HCT116 (cell line): ENCODE results near the gene MAEA. TPM values are rescaled to one million over a fixed set of nuclear protein-coding genes. Genes with fewer than 3 reads are reported as not detected.

Source experiments
- ATAC-seq: fragments of 200-7000 bp; cut with Tn5 transposase; 2 replicates; pipeline ENCODE4 v1.9.1; 2020; ENCODE audit warnings: mild to moderate bottlenecking, moderate library complexity
- BruUV-seq: library from RNA; stranded (reverse); fragments of 400-500 nt; replicated peaks from 2 replicates; lab custom pipeline; 2021; lab: Mats Ljungman, UMichigan
- CTCF ChIA-PET: fragments of 300-600 bp; sonication (Branson Sonifier 250); formaldehyde crosslinking; loops from one replicate; lab custom pipeline; 2021; ENCODE audit warnings: antibody characterized with exemption; lab: Charles Lee
- POLR2A ChIA-PET: fragments of 300-600, 350-600 bp; sonication (Branson Sonifier 250); formaldehyde crosslinking; loops from one replicate; lab custom pipeline; 2021; ENCODE audit warnings: antibody characterized with exemption; lab: Charles Lee
- RAD21 ChIA-PET, 2 experiments: fragments of 300-600 bp; sonication (Branson Sonifier 250); formaldehyde crosslinking; loops; one replicate each; lab custom pipeline; 2023; ENCODE audit warnings: low total read pairs in 2 of 2; ENCODE audit not compliant: uncharacterized antibody in 2 of 2, unreplicated experiment in 2 of 2, low non-redundant PET in 1 of 2; lab: Charles Lee
- DNase-seq: peaks from one replicate; pipeline ENCODE4 v3.0.0-alpha.2; 2010; ENCODE audit warnings: low read depth, low spot score
- H2AFZ ChIP-seq: fragments of 200-600 bp; shearing (Covaris generic), sonication (generic); 2 replicates; pipeline ENCODE4 v1.6.1; 2017; ENCODE audit warnings: low read depth, mixed run types, mixed read lengths, antibody characterized with exemption, low read length; ENCODE audit not compliant: poor library complexity, severe bottlenecking
- H3K27ac ChIP-seq: 2 replicates; pipeline ENCODE4 v1.5.1; 2012; ENCODE audit warnings: low read depth, low read length
- H3K27me3 ChIP-seq: fragments of 200-600 bp; sonication (generic); 2 replicates; pipeline ENCODE4 v1.6.1; 2016; ENCODE audit warnings: mixed run types, low read length, mixed read lengths; ENCODE audit not compliant: insufficient read depth
- H3K36me3 ChIP-seq, 2 experiments: fragments of 200-500 bp in 1 of 2; fragments of 200-600 bp in 1 of 2; sonication (Bioruptor generic) in 1 of 2; sonication (generic) in 1 of 2; 2 replicates each; pipeline versions ENCODE4 v1.5.1 to v1.6.1; 2014 to 2016; ENCODE audit warnings: low read length in 2 of 2, inconsistent platforms in 1 of 2, mixed read lengths in 1 of 2, mixed run types in 1 of 2; ENCODE audit not compliant: insufficient read depth in 2 of 2, control insufficient read depth in 1 of 2
- H3K4me1 ChIP-seq, 2 experiments: fragments of 200-600 bp in 1 of 2; sonication (generic) in 1 of 2; 2 replicates each; pipeline versions ENCODE4 v1.5.1 to v1.6.1; 2012 to 2017; ENCODE audit warnings: low read length in 2 of 2, inconsistent platforms in 1 of 2, mild to moderate bottlenecking in 1 of 2, mixed read lengths in 1 of 2, mixed run types in 1 of 2, moderate library complexity in 1 of 2; ENCODE audit not compliant: insufficient read depth in 2 of 2, control insufficient read depth in 1 of 2
- H3K4me2 ChIP-seq: fragments of 200-600 bp; sonication (generic); 2 replicates; pipeline ENCODE4 v1.6.1; 2017; ENCODE audit warnings: mixed run types, low read length, mixed read lengths
- H3K4me3 ChIP-seq, 2 experiments: fragments of 200-600 bp in 1 of 2; sonication (generic) in 1 of 2; replicated peaks in 1 of 2; 2 replicates each; pipeline ENCODE4 v1.5.1; 2011 to 2016; ENCODE audit warnings: low read length in 2 of 2, control low read depth in 1 of 2, low read depth in 1 of 2, mild to moderate bottlenecking in 1 of 2, mixed read lengths in 1 of 2, mixed run types in 1 of 2
- H3K79me2 ChIP-seq: fragments of 200-600 bp; sonication (generic); 2 replicates; pipeline ENCODE4 v1.6.1; 2017; ENCODE audit warnings: mild to moderate bottlenecking, mixed run types, low read length, moderate library complexity, mixed read lengths; ENCODE audit not compliant: insufficient read depth
- H3K9ac ChIP-seq: fragments of 200-600 bp; sonication (generic); 2 replicates; pipeline ENCODE4 v1.6.1; 2016; ENCODE audit warnings: low read length, mixed read lengths
- H3K9me2 ChIP-seq: fragments of 200-600 bp; sonication (generic), shearing (Covaris generic); 2 replicates; pipeline ENCODE4 v1.6.1; 2017; ENCODE audit warnings: mixed run types, mild to moderate bottlenecking, moderate library complexity; ENCODE audit not compliant: insufficient read depth
- H3K9me3 ChIP-seq, 2 experiments: fragments of 200-500 bp in 1 of 2; fragments of 200-600 bp in 1 of 2; sonication (Bioruptor generic) in 1 of 2; sonication (generic) in 1 of 2; 2 replicates each; pipeline ENCODE4 v1.6.1; 2014 to 2017; ENCODE audit warnings: low read length in 2 of 2, mixed read lengths in 2 of 2, inconsistent platforms in 1 of 2, low read depth in 1 of 2, mild to moderate bottlenecking in 1 of 2, mixed run types in 1 of 2, moderate library complexity in 1 of 2; ENCODE audit not compliant: control insufficient read depth in 1 of 2, insufficient read depth in 1 of 2
- H4K20me1 ChIP-seq: fragments of 200-600 bp; sonication (generic), shearing (Covaris generic); 2 replicates; pipeline ENCODE4 v1.6.1; 2017; ENCODE audit warnings: mixed run types, mild to moderate bottlenecking, moderate library complexity; ENCODE audit not compliant: insufficient read depth
- CBX3 ChIP-seq: IDR thresholded peaks from 2 replicates; pipeline ENCODE4 v1.6.1; 2012; ENCODE audit warnings: low read depth
- CEBPB ChIP-seq: IDR thresholded peaks from 2 replicates; pipeline ENCODE4 v1.6.1; 2012; ENCODE audit warnings: low read depth
- EGR1 ChIP-seq: IDR thresholded peaks from 2 replicates; pipeline ENCODE4 v1.6.1; 2012; ENCODE audit warnings: low read depth
- ELF1 ChIP-seq: IDR thresholded peaks from 2 replicates; pipeline ENCODE4 v1.6.1; 2012; ENCODE audit warnings: low read depth, borderline replicate concordance
- EZH2 ChIP-seq: fragments of 200-600 bp; sonication (generic); IDR thresholded peaks from 2 replicates; pipeline ENCODE4 v1.6.1; 2017; ENCODE audit warnings: antibody characterized with exemption, mixed run types
- EZH2phosphoT487 ChIP-seq: fragments of 200-600 bp; IDR thresholded peaks from 2 replicates; pipeline ENCODE4 v1.6.1; 2018; ENCODE audit warnings: antibody characterized with exemption, borderline replicate concordance
- FOSL1 ChIP-seq: IDR thresholded peaks from 2 replicates; pipeline ENCODE4 v1.6.1; 2012; ENCODE audit warnings: low read depth
- JUND ChIP-seq: IDR thresholded peaks from 2 replicates; pipeline ENCODE4 v1.6.1; 2012
- POLR2A ChIP-seq: IDR thresholded peaks from 2 replicates; pipeline ENCODE4 v1.7.0; 2011; ENCODE audit warnings: borderline replicate concordance; ENCODE audit not compliant: insufficient read depth, insufficient read length; ENCODE audit errors: extremely low read depth
- RAD21 ChIP-seq: IDR thresholded peaks from 2 replicates; pipeline ENCODE4 v1.6.1; 2012; ENCODE audit warnings: low read depth, mild to moderate bottlenecking
- SIN3A ChIP-seq: IDR thresholded peaks from 2 replicates; pipeline ENCODE4 v1.6.1; 2012; ENCODE audit warnings: low read depth
- SP1 ChIP-seq: IDR thresholded peaks from 2 replicates; pipeline ENCODE4 v1.6.1; 2012; ENCODE audit warnings: low read depth
- TCF7L2 ChIP-seq: IDR thresholded peaks from 2 replicates; pipeline ENCODE4 v1.7.0; 2011; ENCODE audit warnings: borderline replicate concordance, inconsistent platforms; ENCODE audit not compliant: insufficient read depth, insufficient read length; ENCODE audit errors: extremely low read depth
- YY1 ChIP-seq: IDR thresholded peaks from 2 replicates; pipeline ENCODE4 v1.6.1; 2011; ENCODE audit warnings: low read length, low read depth, moderate library complexity, mild to moderate bottlenecking; ENCODE audit not compliant: insufficient replicate concordance; ENCODE audit errors: extremely low read depth
- ZNF274 ChIP-seq: fragments of 200-500 bp; sonication (Bioruptor generic); IDR thresholded peaks from 2 replicates; pipeline ENCODE4 v1.6.1; 2014; ENCODE audit warnings: mild to moderate bottlenecking, low read depth, low read length, inconsistent platforms
- intact Hi-C: fragments of 100-400 bp; cut with micrococcal nuclease; formaldehyde crosslinking; loops from 2 replicates; pipeline ENCODE4 v1.10.0; 2022
- total RNA-seq: library from RNA; stranded (reverse); gene quantifications from one replicate; pipeline ENCODE4 v1.2.1, GENCODE V29; 2021; ENCODE audit not compliant: unreplicated experiment
- TF ChIP-seq, protein P1 (sequence below): IDR thresholded peaks from 2 replicates; pipeline ENCODE4 v1.6.1; 2012; ENCODE audit warnings: low read depth
- TF ChIP-seq, protein P2 (sequence below): IDR thresholded peaks from 2 replicates; pipeline ENCODE4 v1.6.1; 2011; ENCODE audit warnings: mild to moderate bottlenecking, low read length, moderate library complexity; ENCODE audit not compliant: insufficient replicate concordance; ENCODE audit errors: extremely low read depth

MAEA gene
- total RNA-seq, 1 experiment from 2014 or later = 88.3 TPM

DNA sequence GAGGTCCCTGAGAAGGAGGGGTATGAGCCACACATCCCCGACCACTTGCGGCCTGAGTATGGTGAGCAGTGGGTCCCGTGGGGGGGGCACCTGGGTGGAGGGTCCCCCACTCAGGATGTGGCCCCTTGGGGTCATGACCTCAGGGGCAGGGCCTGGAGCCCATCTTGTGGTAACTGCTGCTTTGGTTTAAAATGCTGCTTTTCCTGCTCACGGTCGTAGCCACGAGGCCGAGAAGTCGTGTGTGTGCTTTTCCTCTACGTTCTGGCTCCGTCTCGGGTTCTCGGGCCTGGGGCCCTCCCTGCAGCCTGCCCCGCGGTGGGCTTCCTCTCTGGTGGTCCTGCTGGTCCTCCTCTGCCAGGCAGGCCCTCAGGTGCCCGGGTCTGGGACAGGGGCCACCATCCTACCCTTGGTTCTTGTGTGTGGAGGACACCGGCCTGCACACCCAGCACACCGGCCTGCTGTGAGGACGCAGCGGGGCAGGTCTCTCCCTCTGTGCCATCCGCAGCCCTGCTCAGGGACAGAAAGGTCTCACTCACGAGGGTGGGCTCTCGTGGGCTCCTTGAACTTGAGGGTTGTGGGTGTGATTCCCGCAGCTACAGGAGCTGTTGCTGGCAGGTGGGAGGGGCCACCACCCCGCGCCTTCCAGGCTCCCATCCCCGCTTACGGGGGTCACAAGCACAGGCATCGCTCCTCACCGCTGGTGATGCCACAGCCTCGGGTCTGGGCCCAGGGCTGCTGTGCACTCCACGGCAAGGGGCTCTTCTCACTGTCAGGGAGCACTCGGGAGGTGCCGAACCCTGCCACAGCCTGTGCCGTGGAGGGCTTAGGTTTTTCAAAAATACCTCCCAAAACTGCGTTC lies 76.9 kb downstream of the MAEA start:
- no peak overlapping the region for H2AFZ ChIP-seq
- H3K4me3 ChIP-seq = no peak overlapping the region
- intact Hi-C loops = no loop called here
- CTCF ChIA-PET = no interaction called here
- H3K36me3 ChIP-seq = no peaks in the 10 kb centered on the region
- no peak for ATAC-seq
- no peaks in the 10 kb centered on the region for H3K9me2 ChIP-seq
- no peak overlapping the region for H3K9ac ChIP-seq
- TF ChIP-seq JUND (no peak), POLR2A (no peak), EZH2 (no peak), FOSL1 (no peak), CBX3 (no peak), ELF1 (no peak), SIN3A (no peak), SP1 (no peak), EGR1 (no peak), EZH2phosphoT487 (no peak), RAD21 (no peak), CEBPB (no peak), ZNF274 (no peak), TCF7L2 (no peak), YY1 (no peak)
- TF ChIP-seq, protein P1, sequence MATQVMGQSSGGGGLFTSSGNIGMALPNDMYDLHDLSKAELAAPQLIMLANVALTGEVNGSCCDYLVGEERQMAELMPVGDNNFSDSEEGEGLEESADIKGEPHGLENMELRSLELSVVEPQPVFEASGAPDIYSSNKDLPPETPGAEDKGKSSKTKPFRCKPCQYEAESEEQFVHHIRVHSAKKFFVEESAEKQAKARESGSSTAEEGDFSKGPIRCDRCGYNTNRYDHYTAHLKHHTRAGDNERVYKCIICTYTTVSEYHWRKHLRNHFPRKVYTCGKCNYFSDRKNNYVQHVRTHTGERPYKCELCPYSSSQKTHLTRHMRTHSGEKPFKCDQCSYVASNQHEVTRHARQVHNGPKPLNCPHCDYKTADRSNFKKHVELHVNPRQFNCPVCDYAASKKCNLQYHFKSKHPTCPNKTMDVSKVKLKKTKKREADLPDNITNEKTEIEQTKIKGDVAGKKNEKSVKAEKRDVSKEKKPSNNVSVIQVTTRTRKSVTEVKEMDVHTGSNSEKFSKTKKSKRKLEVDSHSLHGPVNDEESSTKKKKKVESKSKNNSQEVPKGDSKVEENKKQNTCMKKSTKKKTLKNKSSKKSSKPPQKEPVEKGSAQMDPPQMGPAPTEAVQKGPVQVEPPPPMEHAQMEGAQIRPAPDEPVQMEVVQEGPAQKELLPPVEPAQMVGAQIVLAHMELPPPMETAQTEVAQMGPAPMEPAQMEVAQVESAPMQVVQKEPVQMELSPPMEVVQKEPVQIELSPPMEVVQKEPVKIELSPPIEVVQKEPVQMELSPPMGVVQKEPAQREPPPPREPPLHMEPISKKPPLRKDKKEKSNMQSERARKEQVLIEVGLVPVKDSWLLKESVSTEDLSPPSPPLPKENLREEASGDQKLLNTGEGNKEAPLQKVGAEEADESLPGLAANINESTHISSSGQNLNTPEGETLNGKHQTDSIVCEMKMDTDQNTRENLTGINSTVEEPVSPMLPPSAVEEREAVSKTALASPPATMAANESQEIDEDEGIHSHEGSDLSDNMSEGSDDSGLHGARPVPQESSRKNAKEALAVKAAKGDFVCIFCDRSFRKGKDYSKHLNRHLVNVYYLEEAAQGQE = no peak
- TF ChIP-seq, protein P2, sequence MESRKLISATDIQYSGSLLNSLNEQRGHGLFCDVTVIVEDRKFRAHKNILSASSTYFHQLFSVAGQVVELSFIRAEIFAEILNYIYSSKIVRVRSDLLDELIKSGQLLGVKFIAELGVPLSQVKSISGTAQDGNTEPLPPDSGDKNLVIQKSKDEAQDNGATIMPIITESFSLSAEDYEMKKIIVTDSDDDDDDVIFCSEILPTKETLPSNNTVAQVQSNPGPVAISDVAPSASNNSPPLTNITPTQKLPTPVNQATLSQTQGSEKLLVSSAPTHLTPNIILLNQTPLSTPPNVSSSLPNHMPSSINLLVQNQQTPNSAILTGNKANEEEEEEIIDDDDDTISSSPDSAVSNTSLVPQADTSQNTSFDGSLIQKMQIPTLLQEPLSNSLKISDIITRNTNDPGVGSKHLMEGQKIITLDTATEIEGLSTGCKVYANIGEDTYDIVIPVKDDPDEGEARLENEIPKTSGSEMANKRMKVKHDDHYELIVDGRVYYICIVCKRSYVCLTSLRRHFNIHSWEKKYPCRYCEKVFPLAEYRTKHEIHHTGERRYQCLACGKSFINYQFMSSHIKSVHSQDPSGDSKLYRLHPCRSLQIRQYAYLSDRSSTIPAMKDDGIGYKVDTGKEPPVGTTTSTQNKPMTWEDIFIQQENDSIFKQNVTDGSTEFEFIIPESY = no peak
- TF ChIP-seq, all 23 proteins: peak for 0
- POLR2A ChIA-PET = no interaction called here
- no peaks in the 10 kb centered on the region for H3K27me3 ChIP-seq
- DNase-seq = no peak
- BruUV-seq = no TSS peak
- no peak overlapping the region for H3K4me2 ChIP-seq
- H4K20me1 ChIP-seq = no peaks in the 10 kb centered on the region
- no peaks in the 10 kb centered on the region for H3K4me1 ChIP-seq
- H3K27ac ChIP-seq = no peak overlapping the region
- H3K79me2 ChIP-seq = no peaks in the 10 kb centered on the region
- RAD21 ChIA-PET = no interaction called here
- no peaks in the 10 kb centered on the region for H3K9me3 ChIP-seq
